HepG2 (cell line): ENCODE measurements around the gene C19orf73. TPM values are rescaled to one million over a fixed set of nuclear protein-coding genes. Genes with fewer than 3 reads are reported as not detected.
A peak's percentile ranks its signal among the peaks of the same experiment; 100 is the strongest.

Experiments
- HHEX ChIP-seq: IDR thresholded peaks from 2 replicates; pipeline ENCODE4 v1.6.1; 2016; ENCODE audit warnings: control low read depth
- HOXA9 ChIP-seq: sonication (generic); formaldehyde crosslinking; IDR thresholded peaks from 2 replicates; pipeline ENCODE4 v1.8.1; 2022; ENCODE audit warnings: missing genetic modification reagents, mild to moderate bottlenecking, moderate library complexity, borderline replicate concordance
- ISX ChIP-seq: sonication (generic); formaldehyde crosslinking; conservative IDR thresholded peaks from 2 replicates; pipeline ENCODE4 v1.5.0; 2020; ENCODE audit warnings: missing genetic modification reagents
- MLLT10 ChIP-seq: sonication (generic); formaldehyde crosslinking; IDR thresholded peaks from 2 replicates; pipeline ENCODE4 v1.4.0; 2020; ENCODE audit warnings: missing genetic modification reagents
- MTA3 ChIP-seq: sonication (generic); formaldehyde crosslinking; IDR thresholded peaks from 2 replicates; pipeline ENCODE4 v1.4.0; 2020; ENCODE audit warnings: missing genetic modification reagents
- PAWR ChIP-seq: sonication (generic); formaldehyde crosslinking; IDR thresholded peaks from 2 replicates; pipeline ENCODE4 v1.4.0; 2020; ENCODE audit warnings: missing genetic modification reagents, mild to moderate bottlenecking, borderline replicate concordance
- SSRP1 ChIP-seq: IDR thresholded peaks from 2 replicates; pipeline ENCODE4 v1.6.1; 2016; ENCODE audit warnings: control low read depth
- TBL1XR1 ChIP-seq: fragments of 150-350 bp; IDR thresholded peaks from 2 replicates; pipeline ENCODE4 v1.6.1; 2014; ENCODE audit warnings: borderline replicate concordance, low read length; ENCODE audit not compliant: partially characterized antibody
- ZFP1 ChIP-seq: IDR thresholded peaks from 2 replicates; pipeline ENCODE4 v1.6.1; 2016
- ZIK1 ChIP-seq: sonication (generic); formaldehyde crosslinking; IDR thresholded peaks from 2 replicates; pipeline ENCODE4 v1.5.0; 2020; ENCODE audit warnings: mild to moderate bottlenecking, low read depth, missing genetic modification reagents, borderline replicate concordance
- ZNF343 ChIP-seq: sonication (generic); formaldehyde crosslinking; IDR thresholded peaks from 2 replicates; pipeline ENCODE4 v1.4.0; 2020; ENCODE audit warnings: mild to moderate bottlenecking, missing genetic modification reagents
- ZNF431 ChIP-seq: sonication (generic); formaldehyde crosslinking; IDR thresholded peaks from 2 replicates; pipeline ENCODE4 v1.9.0; 2022; ENCODE audit warnings: missing genetic modification reagents, low read depth, mild to moderate bottlenecking, borderline replicate concordance
- ZNF432 ChIP-seq: sonication (generic); formaldehyde crosslinking; IDR thresholded peaks from 2 replicates; pipeline ENCODE4 v1.5.0; 2020; ENCODE audit warnings: missing genetic modification reagents, mild to moderate bottlenecking, borderline replicate concordance
- ZNF720 ChIP-seq: sonication (generic); formaldehyde crosslinking; IDR thresholded peaks from 2 replicates; pipeline ENCODE4 v1.4.0; 2020; ENCODE audit warnings: missing genetic modification reagents
- ZSCAN31 ChIP-seq: sonication (generic); formaldehyde crosslinking; IDR thresholded peaks from 2 replicates; pipeline ENCODE4 v1.5.0; 2020; ENCODE audit warnings: low read depth, mild to moderate bottlenecking, missing genetic modification reagents
- ZZZ3 ChIP-seq: sonication (generic); formaldehyde crosslinking; IDR thresholded peaks from 2 replicates; pipeline ENCODE4 v1.4.0; 2020; ENCODE audit warnings: missing genetic modification reagents, mild to moderate bottlenecking, borderline replicate concordance
- polyA plus RNA-seq, 8 experiments: library from polyadenylated mRNA; depleted of rRNA in 3 of 8; stranded (reverse) in 7 of 8; unstranded in 1 of 8; fragments of >200 nt; fragmentation: Illumina TruSeq in 4 of 8; extraction: Trizol in 4 of 8; gene quantifications; 2 replicates each; pipeline versions ENCODE4 v1.2.1 to v1.2.3, GENCODE V29; 2011 to 2016; ENCODE audit warnings: low read depth in 4 of 8, missing spikeins in 1 of 8, mixed read lengths in 1 of 8; ENCODE audit not compliant: insufficient read depth in 1 of 8
- total RNA-seq, 5 experiments: library from RNA; depleted of rRNA; stranded (reverse); fragments of >200 nt; fragmentation: Illumina TruSeq; extraction: Trizol; gene quantifications; 2 replicates each; pipeline ENCODE4 v1.2.3, GENCODE V29; 2016; ENCODE audit warnings: low read depth in 1 of 5
- TF ChIP-seq, protein P1 (sequence below): sonication (generic); formaldehyde crosslinking; IDR thresholded peaks from 2 replicates; pipeline ENCODE4 v1.9.0; 2021; ENCODE audit warnings: missing genetic modification reagents, borderline replicate concordance
- TF ChIP-seq, protein P2 (sequence below): sonication (generic); formaldehyde crosslinking; IDR thresholded peaks from 2 replicates; pipeline ENCODE4 v1.5.1; 2020; ENCODE audit warnings: missing genetic modification reagents, mild to moderate bottlenecking, borderline replicate concordance
- TF ChIP-seq, protein P3 (sequence below): sonication (generic); formaldehyde crosslinking; IDR thresholded peaks from 2 replicates; pipeline ENCODE4 v1.5.0; 2020; ENCODE audit warnings: mild to moderate bottlenecking, missing genetic modification reagents, borderline replicate concordance
- TF ChIP-seq, protein P4 (sequence below): sonication (generic); IDR thresholded peaks from 2 replicates; pipeline ENCODE4 v1.6.1; 2016; ENCODE audit warnings: low read depth, borderline replicate concordance

Gene C19orf73
- total and polyA plus RNA-seq, 2 of the 13 experiments (the other 11 are each of a cell fraction or from before 2014, with no cell fraction given): 1.4 to 1.5 TPM

DNA sequence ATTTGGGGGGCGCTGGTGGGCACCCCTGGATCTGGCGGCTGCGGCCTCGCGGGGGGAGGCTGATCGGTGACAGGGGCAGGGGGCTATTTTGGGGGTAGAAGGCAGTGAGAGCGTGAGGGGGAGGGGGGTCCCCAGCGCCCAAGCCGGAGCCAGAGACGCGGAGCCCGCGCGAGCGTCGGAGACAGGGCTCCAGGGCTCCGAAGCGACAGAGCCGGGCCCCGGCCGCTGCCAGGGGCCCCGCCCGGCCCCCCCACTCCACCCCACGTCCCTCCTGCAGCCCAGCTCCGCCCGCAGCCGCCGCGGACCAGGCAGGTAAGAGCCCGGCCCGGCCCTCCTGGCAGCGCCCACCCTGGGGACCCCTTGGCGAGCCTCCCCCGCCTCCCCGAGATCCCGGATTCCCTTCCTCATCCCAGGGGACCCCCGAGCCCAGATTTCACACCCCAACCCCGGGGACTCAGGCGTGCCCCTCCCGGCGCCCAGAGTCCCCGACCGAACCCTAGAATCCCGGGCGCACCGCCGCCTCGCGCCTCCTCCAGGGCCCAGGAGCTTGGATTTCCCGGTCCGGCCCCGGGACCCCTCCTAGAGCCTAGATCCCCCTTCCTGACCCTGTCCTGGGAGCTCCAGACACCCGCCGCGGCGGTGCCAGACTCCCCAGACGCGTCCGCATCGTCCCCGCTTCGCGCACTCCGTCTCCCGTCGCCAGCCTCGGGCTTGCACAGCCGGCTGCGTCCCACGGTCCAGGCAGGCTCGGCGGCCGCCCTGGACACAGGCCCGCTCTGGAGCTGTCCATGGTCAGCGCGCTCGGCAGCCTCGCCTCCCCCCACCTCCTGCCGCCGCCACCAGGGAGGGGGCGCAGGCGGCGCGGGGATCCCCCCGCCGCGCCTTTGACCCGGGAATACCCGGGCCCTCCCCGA lies 725 bp upstream of the C19orf73 start, which contains the start of gene PPFIA3 (continued):
- no peak for TF ChIP-seq TBL1XR1
- TF ChIP-seq HHEX (CRISPR knock-in tag): no peak
- TF ChIP-seq ZNF431 (CRISPR knock-in tag): 0 out of 2 replicates have a peak, but pooled peaks have one; percentile 72
- TF ChIP-seq, protein P1, sequence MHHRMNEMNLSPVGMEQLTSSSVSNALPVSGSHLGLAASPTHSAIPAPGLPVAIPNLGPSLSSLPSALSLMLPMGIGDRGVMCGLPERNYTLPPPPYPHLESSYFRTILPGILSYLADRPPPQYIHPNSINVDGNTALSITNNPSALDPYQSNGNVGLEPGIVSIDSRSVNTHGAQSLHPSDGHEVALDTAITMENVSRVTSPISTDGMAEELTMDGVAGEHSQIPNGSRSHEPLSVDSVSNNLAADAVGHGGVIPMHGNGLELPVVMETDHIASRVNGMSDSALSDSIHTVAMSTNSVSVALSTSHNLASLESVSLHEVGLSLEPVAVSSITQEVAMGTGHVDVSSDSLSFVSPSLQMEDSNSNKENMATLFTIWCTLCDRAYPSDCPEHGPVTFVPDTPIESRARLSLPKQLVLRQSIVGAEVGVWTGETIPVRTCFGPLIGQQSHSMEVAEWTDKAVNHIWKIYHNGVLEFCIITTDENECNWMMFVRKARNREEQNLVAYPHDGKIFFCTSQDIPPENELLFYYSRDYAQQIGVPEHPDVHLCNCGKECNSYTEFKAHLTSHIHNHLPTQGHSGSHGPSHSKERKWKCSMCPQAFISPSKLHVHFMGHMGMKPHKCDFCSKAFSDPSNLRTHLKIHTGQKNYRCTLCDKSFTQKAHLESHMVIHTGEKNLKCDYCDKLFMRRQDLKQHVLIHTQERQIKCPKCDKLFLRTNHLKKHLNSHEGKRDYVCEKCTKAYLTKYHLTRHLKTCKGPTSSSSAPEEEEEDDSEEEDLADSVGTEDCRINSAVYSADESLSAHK (CRISPR knock-in tag): peak; percentile 81; the same call in 1 of the 2 replicates
- TF ChIP-seq, protein P2, sequence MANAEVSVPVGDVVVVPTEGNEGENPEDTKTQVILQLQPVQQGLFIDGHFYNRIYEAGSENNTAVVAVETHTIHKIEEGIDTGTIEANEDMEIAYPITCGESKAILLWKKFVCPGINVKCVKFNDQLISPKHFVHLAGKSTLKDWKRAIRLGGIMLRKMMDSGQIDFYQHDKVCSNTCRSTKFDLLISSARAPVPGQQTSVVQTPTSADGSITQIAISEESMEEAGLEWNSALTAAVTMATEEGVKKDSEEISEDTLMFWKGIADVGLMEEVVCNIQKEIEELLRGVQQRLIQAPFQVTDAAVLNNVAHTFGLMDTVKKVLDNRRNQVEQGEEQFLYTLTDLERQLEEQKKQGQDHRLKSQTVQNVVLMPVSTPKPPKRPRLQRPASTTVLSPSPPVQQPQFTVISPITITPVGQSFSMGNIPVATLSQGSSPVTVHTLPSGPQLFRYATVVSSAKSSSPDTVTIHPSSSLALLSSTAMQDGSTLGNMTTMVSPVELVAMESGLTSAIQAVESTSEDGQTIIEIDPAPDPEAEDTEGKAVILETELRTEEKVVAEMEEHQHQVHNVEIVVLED (CRISPR knock-in tag): no peak
- TF ChIP-seq ZZZ3: no peak
- no peak for TF ChIP-seq ZNF720 (CRISPR knock-in tag)
- TF ChIP-seq, protein P3, sequence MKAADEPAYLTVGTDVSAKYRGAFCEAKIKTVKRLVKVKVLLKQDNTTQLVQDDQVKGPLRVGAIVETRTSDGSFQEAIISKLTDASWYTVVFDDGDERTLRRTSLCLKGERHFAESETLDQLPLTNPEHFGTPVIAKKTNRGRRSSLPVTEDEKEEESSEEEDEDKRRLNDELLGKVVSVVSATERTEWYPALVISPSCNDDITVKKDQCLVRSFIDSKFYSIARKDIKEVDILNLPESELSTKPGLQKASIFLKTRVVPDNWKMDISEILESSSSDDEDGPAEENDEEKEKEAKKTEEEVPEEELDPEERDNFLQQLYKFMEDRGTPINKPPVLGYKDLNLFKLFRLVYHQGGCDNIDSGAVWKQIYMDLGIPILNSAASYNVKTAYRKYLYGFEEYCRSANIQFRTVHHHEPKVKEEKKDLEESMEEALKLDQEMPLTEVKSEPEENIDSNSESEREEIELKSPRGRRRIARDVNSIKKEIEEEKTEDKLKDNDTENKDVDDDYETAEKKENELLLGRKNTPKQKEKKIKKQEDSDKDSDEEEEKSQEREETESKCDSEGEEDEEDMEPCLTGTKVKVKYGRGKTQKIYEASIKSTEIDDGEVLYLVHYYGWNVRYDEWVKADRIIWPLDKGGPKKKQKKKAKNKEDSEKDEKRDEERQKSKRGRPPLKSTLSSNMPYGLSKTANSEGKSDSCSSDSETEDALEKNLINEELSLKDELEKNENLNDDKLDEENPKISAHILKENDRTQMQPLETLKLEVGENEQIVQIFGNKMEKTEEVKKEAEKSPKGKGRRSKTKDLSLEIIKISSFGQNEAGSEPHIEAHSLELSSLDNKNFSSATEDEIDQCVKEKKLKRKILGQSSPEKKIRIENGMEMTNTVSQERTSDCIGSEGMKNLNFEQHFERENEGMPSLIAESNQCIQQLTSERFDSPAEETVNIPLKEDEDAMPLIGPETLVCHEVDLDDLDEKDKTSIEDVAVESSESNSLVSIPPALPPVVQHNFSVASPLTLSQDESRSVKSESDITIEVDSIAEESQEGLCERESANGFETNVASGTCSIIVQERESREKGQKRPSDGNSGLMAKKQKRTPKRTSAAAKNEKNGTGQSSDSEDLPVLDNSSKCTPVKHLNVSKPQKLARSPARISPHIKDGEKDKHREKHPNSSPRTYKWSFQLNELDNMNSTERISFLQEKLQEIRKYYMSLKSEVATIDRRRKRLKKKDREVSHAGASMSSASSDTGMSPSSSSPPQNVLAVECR (CRISPR knock-in tag): peak; percentile 86
- no peak for TF ChIP-seq MLLT10
- no peak for TF ChIP-seq PAWR
- TF ChIP-seq SSRP1 (CRISPR knock-in tag): no peak
- TF ChIP-seq, protein P4, sequence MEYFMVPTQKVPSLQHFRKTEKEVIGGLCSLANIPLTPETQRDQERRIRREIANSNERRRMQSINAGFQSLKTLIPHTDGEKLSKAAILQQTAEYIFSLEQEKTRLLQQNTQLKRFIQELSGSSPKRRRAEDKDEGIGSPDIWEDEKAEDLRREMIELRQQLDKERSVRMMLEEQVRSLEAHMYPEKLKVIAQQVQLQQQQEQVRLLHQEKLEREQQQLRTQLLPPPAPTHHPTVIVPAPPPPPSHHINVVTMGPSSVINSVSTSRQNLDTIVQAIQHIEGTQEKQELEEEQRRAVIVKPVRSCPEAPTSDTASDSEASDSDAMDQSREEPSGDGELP: no peak; the same call in 1 of the 2 replicates
- TF ChIP-seq MTA3: no peak
- TF ChIP-seq HOXA9: no peak
- TF ChIP-seq ZNF343: no peak
- TF ChIP-seq ZSCAN31 (CRISPR knock-in tag): 0 out of 2 replicates have a peak, but pooled peaks have one; percentile 33
- TF ChIP-seq ZIK1: peak; percentile 72; the same call in 1 of the 2 replicates
- no peak for TF ChIP-seq ISX (CRISPR knock-in tag)
- no peak for TF ChIP-seq ZNF432
- TF ChIP-seq ZFP1 (CRISPR knock-in tag): no peak
